ENCODE data around the gene ADSL. TPM values are rescaled to one million over a fixed set of nuclear protein-coding genes. Genes with fewer than 3 reads are reported as not detected.

Gene ADSL
- total RNA-seq, 4 donors from 2014 or later, result 81.0 to 101 (median 87.2) TPM

- Histone ChIP-seq H3K4me3 (no peak overlapping the region), H3K27ac (peak overlapping the region in 1 of 4 donors; percentile 38), H3K27me3 (no peaks in the 10 kb centered on the region), H3K9me3 (no peaks in the 10 kb centered on the region), H3K4me1 (peaks cover 0 to 26% (median 4%) of the 10 kb centered on the region in 3 donors), H3K36me3 (peaks cover 0 to 74% of the 10 kb centered on the region in 2 donors)
- WGBS, 2 donors (ENCODE audit: low coverage in 1 of 2), result 77 to 78% methylated on average over 4 to 5 of the region's 17 CpGs
- ATAC-seq, result no peak
- TF ChIP-seq EP300 (IDR thresholded peaks at IDR 0.05) (no peak), POLR2A (IDR thresholded peaks at IDR 0.05) (no peak), POLR2AphosphoS5 (IDR thresholded peaks at IDR 0.05) (no peak), CTCF (IDR thresholded peaks at IDR 0.05) (no peak)
Measured at GRCh38 chr22:40322818-40323447, 23.4 kb upstream of the ADSL start.

- Histone ChIP-seq H3K27me3 (no peaks in the 10 kb centered on the region), H3K4me1 (peaks cover 0 to 26% (median 4%) of the 10 kb centered on the region in 3 donors), H3K36me3 (peaks cover 0 to 67% of the 10 kb centered on the region in 2 donors), H3K27ac (peak overlapping the region in 2 of 4 donors; percentile 30 to 33), H3K9me3 (no peaks in the 10 kb centered on the region), H3K4me3 (no peak overlapping the region)
- TF ChIP-seq POLR2A (IDR thresholded peaks at IDR 0.05) (no peak), CTCF (IDR thresholded peaks at IDR 0.05) (no peak), POLR2AphosphoS5 (IDR thresholded peaks at IDR 0.05) (no peak), EP300 (IDR thresholded peaks at IDR 0.05) (no peak)
- no peak for ATAC-seq
- WGBS, 2 donors (ENCODE audit: low coverage in 1 of 2), result 18 to 46% methylated on average over 5 to 8 of the region's 8 CpGs
Measured at GRCh38 chr22:40323681-40324171, 22.6 kb upstream of the ADSL start.

GRCh38 chr22:40324468-40325305 lies 21.6 kb upstream of the ADSL start:
- Histone ChIP-seq H3K4me1 (peaks cover 0 to 26% (median 4%) of the 10 kb centered on the region in 3 donors), H3K27ac (peak overlapping the region in 2 of 4 donors; percentile 30 to 33), H3K4me3 (no peak overlapping the region), H3K27me3 (no peaks in the 10 kb centered on the region), H3K9me3 (no peaks in the 10 kb centered on the region), H3K36me3 (peaks cover 0 to 59% of the 10 kb centered on the region in 2 donors)
- no peak for TF ChIP-seq EP300 (IDR thresholded peaks at IDR 0.05)
- TF ChIP-seq CTCF (IDR thresholded peaks at IDR 0.05), result no peak
- TF ChIP-seq POLR2AphosphoS5 (IDR thresholded peaks at IDR 0.05), result no peak
- no peak for TF ChIP-seq POLR2A (IDR thresholded peaks at IDR 0.05)
- 73 to 82% methylated on average over 9 to 19 of the region's 19 CpGs for WGBS, 2 donors (ENCODE audit: low coverage in 1 of 2)
- no peak for ATAC-seq

- no peak overlapping the region for H3K4me3 ChIP-seq
- WGBS, 2 donors (ENCODE audit: low coverage in 1 of 2), result 100% methylated on average over 3 of the region's 6 CpGs; no CpG with 5 or more reads in 1 of the 2 donors
- no peak for ATAC-seq
- no peaks in the 10 kb centered on the region for H3K9me3 ChIP-seq
- no peaks in the 10 kb centered on the region for H3K27me3 ChIP-seq
- peaks cover 0 to 26% (median 4%) of the 10 kb centered on the region in 3 donors for H3K4me1 ChIP-seq
- no peak for TF ChIP-seq EP300 (IDR thresholded peaks at IDR 0.05)
- TF ChIP-seq POLR2AphosphoS5 (IDR thresholded peaks at IDR 0.05), result no peak
- peaks cover 0 to 57% of the 10 kb centered on the region in 2 donors for H3K36me3 ChIP-seq
- no peak overlapping the region for H3K27ac ChIP-seq
Measured at GRCh38 chr22:40325315-40325714, 21.0 kb upstream of the ADSL start.
